Lung (tissue), 12 donors: ENCODE data around the gene DRD2. TPM values are rescaled to one million over a fixed set of nuclear protein-coding genes. Genes with fewer than 3 reads are reported as not detected.

Experiments
- ATAC-seq: fragments of 200-7000 bp; cut with Tn5 transposase; one replicate; pipeline ENCODE4 v1.9.1; 2020; ENCODE audit warnings: moderate number of reproducible peaks; ENCODE audit not compliant: insufficient read depth, low FRiP score
- DNase-seq, 3 donors: peaks; one replicate each; pipeline ENCODE4 v3.0.0-alpha.2; 2013 to 2017
- H3K27ac ChIP-seq, 2 donors: one replicate each; pipeline ENCODE4 v1.5.1; 2013; ENCODE audit warnings: mild to moderate bottlenecking in 2 of 2, moderate library complexity in 2 of 2, control low read depth in 1 of 2, inconsistent platforms in 1 of 2, low read depth in 1 of 2, low read length in 1 of 2
- H3K27me3 ChIP-seq, 3 donors: one replicate each; pipeline ENCODE4 v1.5.1; 2013; ENCODE audit warnings: low read length in 2 of 3; ENCODE audit not compliant: control insufficient read depth in 3 of 3, insufficient read depth in 3 of 3
- H3K36me3 ChIP-seq, 4 donors: one replicate each; pipeline ENCODE4 v1.5.1; 2013; ENCODE audit warnings: low read length in 4 of 4, mild to moderate bottlenecking in 1 of 4, moderate library complexity in 1 of 4; ENCODE audit not compliant: control insufficient read depth in 4 of 4, insufficient read depth in 4 of 4
- H3K4me1 ChIP-seq, 5 donors: one replicate each; pipeline ENCODE4 v1.5.1; 2013; ENCODE audit warnings: low read length in 5 of 5, mild to moderate bottlenecking in 2 of 5, moderate library complexity in 1 of 5; ENCODE audit not compliant: control insufficient read depth in 5 of 5, insufficient read depth in 5 of 5
- H3K4me3 ChIP-seq: one replicate; pipeline ENCODE4 v1.5.1; 2013; ENCODE audit warnings: mild to moderate bottlenecking, control low read depth, moderate library complexity
- H3K9ac ChIP-seq, 2 donors: one replicate each; pipeline ENCODE4 v1.5.1; 2013; ENCODE audit warnings: low read length in 2 of 2, control low read depth in 1 of 2; ENCODE audit not compliant: insufficient read depth in 1 of 2
- H3K9me3 ChIP-seq, 4 donors: one replicate each; pipeline ENCODE4 v1.5.1; 2013; ENCODE audit warnings: low read length in 3 of 4, mild to moderate bottlenecking in 1 of 4, moderate library complexity in 1 of 4; ENCODE audit not compliant: control insufficient read depth in 4 of 4, insufficient read depth in 3 of 4
- WGBS, 2 donors: extraction: QIAGEN DNeasy Blood & Tissue Kit; methylation state at CpG; one replicate each; pipeline ENCODE4 v1.1.7; 2013; 5-methylcytosine and 5-hydroxymethylcytosine counted together
- polyA plus RNA-seq, 2 donors: library from polyadenylated mRNA; stranded (reverse); fragments of 200-250 nt; gene quantifications; one replicate each; pipeline ENCODE4 v1.2.1, GENCODE V29; 2013
- total RNA-seq, 2 donors: library from RNA; depleted of rRNA in 1 of 2; stranded (reverse); fragments of >200 nt in 1 of 2; gene quantifications; one replicate each; pipeline ENCODE4 v1.2.1, GENCODE V29; 2014 to 2021
- TF ChIP-seq, protein P1 (sequence below): IDR thresholded peaks from 2 replicates; pipeline ENCODE4 v1.5.1; 2012; ENCODE audit warnings: mild to moderate bottlenecking; ENCODE audit errors: control extremely low read depth, extremely low read depth
- donor health status: control.
- donor health status: control.
- donor health status: Bipolar disorder and iron deficiency.
- donor health status: healthy.
- donor health status: DM: yes; HTN: yes; CAD: no.

The DRD2 gene
- total and polyA plus RNA-seq, 4 donors = 0.08 to 0.28 TPM; not detected in 2

DNA sequence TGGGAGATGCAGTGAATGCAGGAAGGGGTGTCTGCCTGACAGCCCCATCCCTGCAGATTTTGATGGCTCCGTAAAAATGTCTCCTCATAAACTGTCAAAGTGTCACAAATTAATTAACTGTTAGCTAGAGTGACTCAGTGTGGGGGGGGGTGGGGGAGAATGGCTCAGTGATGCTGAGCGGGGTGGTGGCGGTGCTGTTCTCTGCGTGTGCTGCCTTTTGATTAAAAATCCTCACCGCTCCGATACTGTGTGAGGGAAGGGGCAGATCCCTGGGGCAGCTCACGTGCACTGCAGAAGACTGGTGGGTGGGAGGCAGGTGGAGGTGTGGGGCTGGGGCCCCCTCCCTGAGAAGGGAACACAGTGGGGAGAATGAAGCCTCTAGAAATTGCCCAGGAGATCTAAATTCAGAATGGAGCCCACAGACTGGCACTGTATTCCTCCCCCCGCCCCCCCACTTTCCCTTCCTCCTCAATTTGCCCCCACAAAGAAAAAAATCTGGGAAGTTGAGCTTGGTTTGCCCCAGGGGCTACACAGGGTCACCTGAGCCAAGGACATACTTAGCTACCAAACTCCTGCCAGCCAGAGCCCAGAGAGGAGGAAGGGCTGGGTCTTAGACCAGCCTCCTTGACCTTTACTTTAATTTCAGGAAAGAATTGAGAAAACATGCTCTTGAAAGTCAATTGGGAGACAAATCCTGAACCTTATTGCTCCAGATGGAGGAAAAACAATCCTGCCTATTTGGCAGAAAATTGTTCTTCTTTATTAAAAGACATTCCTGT is 39.8 kb downstream of the DRD2 start:
- Histone ChIP-seq H3K27me3 (no peaks in the 10 kb centered on the region), H3K9me3 (no peaks in the 10 kb centered on the region), H3K36me3 (no peaks in the 10 kb centered on the region), H3K9ac (no peak overlapping the region), H3K4me1 (no peaks in the 10 kb centered on the region), H3K27ac (no peak overlapping the region), H3K4me3 (no peak overlapping the region)
- ATAC-seq (no peak), DNase-seq (no peak)
- TF ChIP-seq, protein P1, sequence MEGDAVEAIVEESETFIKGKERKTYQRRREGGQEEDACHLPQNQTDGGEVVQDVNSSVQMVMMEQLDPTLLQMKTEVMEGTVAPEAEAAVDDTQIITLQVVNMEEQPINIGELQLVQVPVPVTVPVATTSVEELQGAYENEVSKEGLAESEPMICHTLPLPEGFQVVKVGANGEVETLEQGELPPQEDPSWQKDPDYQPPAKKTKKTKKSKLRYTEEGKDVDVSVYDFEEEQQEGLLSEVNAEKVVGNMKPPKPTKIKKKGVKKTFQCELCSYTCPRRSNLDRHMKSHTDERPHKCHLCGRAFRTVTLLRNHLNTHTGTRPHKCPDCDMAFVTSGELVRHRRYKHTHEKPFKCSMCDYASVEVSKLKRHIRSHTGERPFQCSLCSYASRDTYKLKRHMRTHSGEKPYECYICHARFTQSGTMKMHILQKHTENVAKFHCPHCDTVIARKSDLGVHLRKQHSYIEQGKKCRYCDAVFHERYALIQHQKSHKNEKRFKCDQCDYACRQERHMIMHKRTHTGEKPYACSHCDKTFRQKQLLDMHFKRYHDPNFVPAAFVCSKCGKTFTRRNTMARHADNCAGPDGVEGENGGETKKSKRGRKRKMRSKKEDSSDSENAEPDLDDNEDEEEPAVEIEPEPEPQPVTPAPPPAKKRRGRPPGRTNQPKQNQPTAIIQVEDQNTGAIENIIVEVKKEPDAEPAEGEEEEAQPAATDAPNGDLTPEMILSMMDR = no peak
- WGBS, 2 donors = 80 to 87% methylated on average over 8 of the region's 8 CpGs

- WGBS, 2 donors = 81 to 89% methylated on average over 4 of the region's 4 CpGs
- TF ChIP-seq, protein P1 = no peak
These were observed 43.5 kb downstream of the DRD2 start for GRCh38 chr11:113431746-113432145.

GRCh38 chr11:113426686-113427085 is 48.5 kb downstream of the DRD2 start:
- TF ChIP-seq, protein P1 = no peak
- 91 to 95% methylated on average over 6 of the region's 6 CpGs for WGBS, 2 donors

More at GRCh38 chr11:113431746-113432145, 43.5 kb downstream of the DRD2 start:
- Histone ChIP-seq H3K9ac (no peak overlapping the region), H3K27ac (no peak overlapping the region), H3K27me3 (no peaks in the 10 kb centered on the region), H3K4me3 (no peak overlapping the region), H3K4me1 (no peaks in the 10 kb centered on the region), H3K36me3 (no peaks in the 10 kb centered on the region), H3K9me3 (peaks cover 0 to 2% (median 0%) of the 10 kb centered on the region in 4 donors)
- no peak for ATAC-seq
- no peak for DNase-seq

GRCh38 chr11:113420808-113421207 is 54.4 kb downstream of the DRD2 start:
- Histone ChIP-seq H3K4me1 (no peaks in the 10 kb centered on the region), H3K4me3 (no peak overlapping the region), H3K9ac (no peak overlapping the region), H3K27me3 (no peaks in the 10 kb centered on the region), H3K9me3 (no peaks in the 10 kb centered on the region), H3K27ac (no peak overlapping the region), H3K36me3 (no peaks in the 10 kb centered on the region)
- TF ChIP-seq, protein P1 = no peak
- ATAC-seq (no peak), DNase-seq (no peak)
- WGBS, 2 donors = 55% methylated on average over 2 of the region's 2 CpGs

More at GRCh38 chr11:113426686-113427085, 48.5 kb downstream of the DRD2 start:
- H3K4me1 ChIP-seq = no peaks in the 10 kb centered on the region
- no peak overlapping the region for H3K4me3 ChIP-seq
- peaks cover 0 to 2% (median 0%) of the 10 kb centered on the region in 4 donors for H3K9me3 ChIP-seq
- ATAC-seq (no peak), DNase-seq (no peak)
- no peak overlapping the region for H3K9ac ChIP-seq
- H3K27ac ChIP-seq = no peak overlapping the region
- no peaks in the 10 kb centered on the region for H3K36me3 ChIP-seq
- H3K27me3 ChIP-seq = no peaks in the 10 kb centered on the region
